ENCODE measurements around the gene UBE2D2.

UBE2D2 gene

GRCh38 chr5:139635191-139635590, 74.1 kb downstream of the UBE2D2 start:
- WGBS, 2 donors (ENCODE audit: extremely low coverage in 2 of 2, insufficient read length in 2 of 2, insufficient replicate concordance in 1 of 2): no CpG with 5 or more reads among the region's 1 CpG
- no peak overlapping the region for H2AFZ ChIP-seq (ENCODE audit: low read length)
- H3K4me3 ChIP-seq (ENCODE audit: low read length in 2 of 2): no peak overlapping the region
- H3K27me3 ChIP-seq (ENCODE audit: control insufficient read depth in 3 of 3, insufficient read depth in 3 of 3, low read depth in 1 of 3, low read length in 3 of 3): no peaks in the 10 kb centered on the region
- H3K4me2 ChIP-seq (ENCODE audit: insufficient read depth, low read length, poor library complexity, severe bottlenecking): no peak overlapping the region
- no peak overlapping the region for H2BK12ac ChIP-seq (ENCODE audit: low read length)
- no peak overlapping the region for H4K91ac ChIP-seq (ENCODE audit: low read depth, low read length, poor library complexity)
- peaks cover 2% of the 10 kb centered on the region for H3K79me1 ChIP-seq (ENCODE audit: low read depth, low read length)
- DNase-seq (ENCODE audit: low spot score): no peak
- H3K9ac ChIP-seq (ENCODE audit: low read depth, low read length, poor library complexity): no peak overlapping the region
- H3K9me3 ChIP-seq (replicated peaks in 1 of 2; ENCODE audit: control insufficient read depth in 2 of 2, insufficient read depth in 1 of 2, low read depth in 1 of 2, low read length in 2 of 2): no peaks in the 10 kb centered on the region
- no peak overlapping the region for H3K18ac ChIP-seq (ENCODE audit: low read length)
- no peak overlapping the region for H2AK5ac ChIP-seq (ENCODE audit: low read depth, low read length)
- H3K14ac ChIP-seq (ENCODE audit: low read length): no peak overlapping the region
- no peak overlapping the region for H3K27ac ChIP-seq (replicated peaks; ENCODE audit: low read length)
- H3K4me1 ChIP-seq (ENCODE audit: control insufficient read depth in 2 of 2, insufficient read depth in 1 of 2, low read depth in 1 of 2, low read length in 2 of 2): peaks cover 24 to 32% of the 10 kb centered on the region in 2 donors
- H3K23ac ChIP-seq (ENCODE audit: low read depth, low read length, poor library complexity): no peak overlapping the region
- peaks cover 0 to 11% of the 10 kb centered on the region in 2 donors for H3K36me3 ChIP-seq (replicated peaks in 1 of 2; ENCODE audit: control insufficient read depth in 2 of 2, insufficient read depth in 2 of 2, low read length in 2 of 2)
- no peak overlapping the region for H4K8ac ChIP-seq (ENCODE audit: low read depth, low read length)
- H2BK15ac ChIP-seq (ENCODE audit: low read length): no peak overlapping the region
- no peak overlapping the region for H2BK120ac ChIP-seq (ENCODE audit: low read depth, low read length)
- H2BK5ac ChIP-seq (ENCODE audit: low read length): no peak overlapping the region
- no peak overlapping the region for H3K4ac ChIP-seq (ENCODE audit: low read length)

GRCh38 chr5:139635606-139636206, 74.6 kb downstream of the UBE2D2 start:
- Histone ChIP-seq H3K4me2 (ENCODE audit: insufficient read depth, low read length, poor library complexity, severe bottlenecking) (no peak overlapping the region), H3K79me1 (ENCODE audit: low read depth, low read length) (peaks cover 2% of the 10 kb centered on the region), H3K4ac (ENCODE audit: low read length) (no peak overlapping the region), H3K9ac (ENCODE audit: low read depth, low read length, poor library complexity) (no peak overlapping the region), H2BK120ac (ENCODE audit: low read depth, low read length) (no peak overlapping the region), H2BK12ac (ENCODE audit: low read length) (no peak overlapping the region), H3K36me3 (replicated peaks in 1 of 2; ENCODE audit: control insufficient read depth in 2 of 2, insufficient read depth in 2 of 2, low read length in 2 of 2) (peaks cover 0 to 8% of the 10 kb centered on the region in 2 donors), H4K91ac (ENCODE audit: low read depth, low read length, poor library complexity) (no peak overlapping the region), H3K4me3 (ENCODE audit: low read length in 2 of 2) (no peak overlapping the region), H3K27me3 (ENCODE audit: control insufficient read depth in 3 of 3, insufficient read depth in 3 of 3, low read depth in 1 of 3, low read length in 3 of 3) (no peaks in the 10 kb centered on the region), H3K14ac (ENCODE audit: low read length) (no peak overlapping the region), H3K23ac (ENCODE audit: low read depth, low read length, poor library complexity) (no peak overlapping the region), H2AK5ac (ENCODE audit: low read depth, low read length) (no peak overlapping the region), H3K27ac (replicated peaks; ENCODE audit: low read length) (no peak overlapping the region), H3K9me3 (replicated peaks in 1 of 2; ENCODE audit: control insufficient read depth in 2 of 2, insufficient read depth in 1 of 2, low read depth in 1 of 2, low read length in 2 of 2) (no peaks in the 10 kb centered on the region), H4K8ac (ENCODE audit: low read depth, low read length) (no peak overlapping the region), H2BK15ac (ENCODE audit: low read length) (no peak overlapping the region), H3K4me1 (ENCODE audit: control insufficient read depth in 2 of 2, insufficient read depth in 1 of 2, low read depth in 1 of 2, low read length in 2 of 2) (peaks cover 26 to 32% of the 10 kb centered on the region in 2 donors), H2AFZ (ENCODE audit: low read length) (no peak overlapping the region), H2BK5ac (ENCODE audit: low read length) (no peak overlapping the region), H3K18ac (ENCODE audit: low read length) (no peak overlapping the region)
- DNase-seq (ENCODE audit: low spot score): no peak

GRCh38 chr5:139636207-139636792, 75.2 kb downstream of the UBE2D2 start:
- Histone ChIP-seq H2BK120ac (ENCODE audit: low read depth, low read length) (no peak overlapping the region), H3K79me1 (ENCODE audit: low read depth, low read length) (peaks cover 2% of the 10 kb centered on the region), H4K91ac (ENCODE audit: low read depth, low read length, poor library complexity) (no peak overlapping the region), H2AFZ (ENCODE audit: low read length) (no peak overlapping the region), H3K4ac (ENCODE audit: low read length) (no peak overlapping the region), H3K27me3 (ENCODE audit: control insufficient read depth in 3 of 3, insufficient read depth in 3 of 3, low read depth in 1 of 3, low read length in 3 of 3) (no peaks in the 10 kb centered on the region), H3K27ac (replicated peaks; ENCODE audit: low read length) (no peak overlapping the region), H3K9me3 (replicated peaks in 1 of 2; ENCODE audit: control insufficient read depth in 2 of 2, insufficient read depth in 1 of 2, low read depth in 1 of 2, low read length in 2 of 2) (no peaks in the 10 kb centered on the region), H3K4me1 (ENCODE audit: control insufficient read depth in 2 of 2, insufficient read depth in 1 of 2, low read depth in 1 of 2, low read length in 2 of 2) (peaks cover 26 to 32% of the 10 kb centered on the region in 2 donors), H3K14ac (ENCODE audit: low read length) (no peak overlapping the region), H2BK12ac (ENCODE audit: low read length) (no peak overlapping the region), H3K4me2 (ENCODE audit: insufficient read depth, low read length, poor library complexity, severe bottlenecking) (no peak overlapping the region), H3K36me3 (replicated peaks in 1 of 2; ENCODE audit: control insufficient read depth in 2 of 2, insufficient read depth in 2 of 2, low read length in 2 of 2) (peaks cover 0 to 8% of the 10 kb centered on the region in 2 donors), H3K9ac (ENCODE audit: low read depth, low read length, poor library complexity) (no peak overlapping the region), H4K8ac (ENCODE audit: low read depth, low read length) (no peak overlapping the region), H3K23ac (ENCODE audit: low read depth, low read length, poor library complexity) (no peak overlapping the region), H2AK5ac (ENCODE audit: low read depth, low read length) (no peak overlapping the region), H3K4me3 (ENCODE audit: low read length in 2 of 2) (no peak overlapping the region), H2BK5ac (ENCODE audit: low read length) (no peak overlapping the region), H3K18ac (ENCODE audit: low read length) (no peak overlapping the region), H2BK15ac (ENCODE audit: low read length) (no peak overlapping the region)
- WGBS, 2 donors (ENCODE audit: extremely low coverage in 2 of 2, insufficient read length in 2 of 2, insufficient replicate concordance in 1 of 2): no CpG with 5 or more reads among the region's 2 CpGs
- no peak for DNase-seq (ENCODE audit: low spot score)

GRCh38 chr5:139636975-139637408, 75.9 kb downstream of the UBE2D2 start:
- H4K8ac ChIP-seq (ENCODE audit: low read depth, low read length): no peak overlapping the region
- H2BK5ac ChIP-seq (ENCODE audit: low read length): no peak overlapping the region
- H3K4me2 ChIP-seq (ENCODE audit: insufficient read depth, low read length, poor library complexity, severe bottlenecking): peak overlapping the region; percentile 91
- H3K36me3 ChIP-seq (replicated peaks in 1 of 2; ENCODE audit: control insufficient read depth in 2 of 2, insufficient read depth in 2 of 2, low read length in 2 of 2): peaks cover 0 to 3% of the 10 kb centered on the region in 2 donors
- H2BK120ac ChIP-seq (ENCODE audit: low read depth, low read length): no peak overlapping the region
- H3K4me3 ChIP-seq (ENCODE audit: low read length in 2 of 2): peak overlapping the region; percentile 25 to 53
- no peak overlapping the region for H3K4ac ChIP-seq (ENCODE audit: low read length)
- no peaks in the 10 kb centered on the region for H3K9me3 ChIP-seq (replicated peaks in 1 of 2; ENCODE audit: control insufficient read depth in 2 of 2, insufficient read depth in 1 of 2, low read depth in 1 of 2, low read length in 2 of 2)
- WGBS, 2 donors (ENCODE audit: extremely low coverage in 2 of 2, insufficient read length in 2 of 2, insufficient replicate concordance in 1 of 2): no CpG with 5 or more reads among the region's 6 CpGs
- no peak overlapping the region for H3K27ac ChIP-seq (replicated peaks; ENCODE audit: low read length)
- no peak overlapping the region for H4K91ac ChIP-seq (ENCODE audit: low read depth, low read length, poor library complexity)
- DNase-seq (ENCODE audit: low spot score): no peak
- H3K14ac ChIP-seq (ENCODE audit: low read length): no peak overlapping the region
- no peak overlapping the region for H2BK15ac ChIP-seq (ENCODE audit: low read length)
- no peak overlapping the region for H2AK5ac ChIP-seq (ENCODE audit: low read depth, low read length)
- peaks cover 2% of the 10 kb centered on the region for H3K79me1 ChIP-seq (ENCODE audit: low read depth, low read length)
- H3K18ac ChIP-seq (ENCODE audit: low read length): peak overlapping the region; percentile 46
- H2BK12ac ChIP-seq (ENCODE audit: low read length): peak overlapping the region; percentile 51
- no peak overlapping the region for H3K9ac ChIP-seq (ENCODE audit: low read depth, low read length, poor library complexity)
- H2AFZ ChIP-seq (ENCODE audit: low read length): peak overlapping the region; percentile 90
- H3K27me3 ChIP-seq (ENCODE audit: control insufficient read depth in 3 of 3, insufficient read depth in 3 of 3, low read depth in 1 of 3, low read length in 3 of 3): no peaks in the 10 kb centered on the region
- H3K23ac ChIP-seq (ENCODE audit: low read depth, low read length, poor library complexity): no peak overlapping the region
- H3K4me1 ChIP-seq (ENCODE audit: control insufficient read depth in 2 of 2, insufficient read depth in 1 of 2, low read depth in 1 of 2, low read length in 2 of 2): peaks cover 26 to 32% of the 10 kb centered on the region in 2 donors

Measured in neuronal stem cell (in vitro differentiated cells).